Stimulated activated naive CD8-positive, alpha-beta T cell treated with anti-CD3 and anti-CD28 coated beads, Interleukin-15, Interleukin-2, amounts not matched to agents 100 U/mL and 50 U/mL, for 24 hours (primary cell): ENCODE results near the gene ARAP2.

Experiments
- ATAC-seq: fragments of 150-1000 bp; cut with Tn5 transposase; one replicate; pipeline ENCODE4 v1.10.0; 2021
- DNase-seq: peaks from one replicate; pipeline ENCODE4 v3.0.0; 2021

Gene ARAP2

GRCh38 chr4:36215627-36216026 lies 28.7 kb downstream of the ARAP2 start:
- DNase-seq, result no peak

GRCh38 chr4:36214735-36215485 lies 29.4 kb downstream of the ARAP2 start:
- no peak for DNase-seq
- ATAC-seq, result no peak

More at GRCh38 chr4:36215627-36216026, 28.7 kb downstream of the ARAP2 start:
- ATAC-seq, result no peak

GRCh38 chr4:36213977-36214376 lies 30.3 kb downstream of the ARAP2 start:
- no peak for ATAC-seq

GRCh38 chr4:36211084-36211483 lies 33.2 kb downstream of the ARAP2 start:
- ATAC-seq (no peak), DNase-seq (no peak)

More at GRCh38 chr4:36213977-36214376, 30.3 kb downstream of the ARAP2 start:
- no peak for DNase-seq

- ATAC-seq (peak; percentile 62), DNase-seq (no peak)
These were observed 34.2 kb downstream of the ARAP2 start for GRCh38 chr4:36209941-36210649.

- DNase-seq (peak; percentile 20), ATAC-seq (peak; percentile 74)
These were observed 35.3 kb downstream of the ARAP2 start for GRCh38 chr4:36208893-36209473.

GRCh38 chr4:36207831-36208520 lies 36.3 kb downstream of the ARAP2 start:
- no peak for ATAC-seq
- DNase-seq, result no peak

GRCh38 chr4:36207367-36207766 lies 36.9 kb downstream of the ARAP2 start:
- no peak for ATAC-seq
- no peak for DNase-seq

GRCh38 chr4:36206603-36207311 lies 37.6 kb downstream of the ARAP2 start:
- DNase-seq (no peak), ATAC-seq (no peak)

GRCh38 chr4:36206012-36206411 lies 38.3 kb downstream of the ARAP2 start:
- DNase-seq (no peak), ATAC-seq (no peak)

GRCh38 chr4:36198861-36199260 lies 45.5 kb downstream of the ARAP2 start:
- DNase-seq (no peak), ATAC-seq (no peak)

GRCh38 chr4:36198068-36198808 lies 46.1 kb downstream of the ARAP2 start:
- DNase-seq, result no peak
- ATAC-seq, result no peak

GRCh38 chr4:36197501-36197900 lies 46.8 kb downstream of the ARAP2 start:
- DNase-seq (no peak), ATAC-seq (no peak)

GRCh38 chr4:36196145-36196913 lies 48.0 kb downstream of the ARAP2 start:
- DNase-seq, result no peak
- no peak for ATAC-seq

GRCh38 chr4:36192922-36193321 lies 51.4 kb downstream of the ARAP2 start:
- DNase-seq, result no peak
- no peak for ATAC-seq

GRCh38 chr4:36189511-36190226 lies 54.6 kb downstream of the ARAP2 start:
- no peak for DNase-seq
- ATAC-seq, result peak; percentile 95

GRCh38 chr4:36187723-36188333 lies 56.5 kb downstream of the ARAP2 start:
- ATAC-seq (no peak), DNase-seq (no peak)

GRCh38 chr4:36183665-36184393 lies 60.5 kb downstream of the ARAP2 start:
- no peak for DNase-seq
- ATAC-seq, result no peak

- DNase-seq, result no peak
- ATAC-seq, result no peak
These were observed 61.1 kb downstream of the ARAP2 start for GRCh38 chr4:36183232-36183631.
